ENCODE data around the gene KIR3DL2. TPM values are rescaled to one million over a fixed set of nuclear protein-coding genes. Genes with fewer than 3 reads are reported as not detected.
"Not testable (repeated sequence)": the region's sequence is repeated elsewhere in the genome, so short reads cannot be mapped to it uniquely, and the experiment has no call there.

Gene KIR3DL2
- total and polyA plus RNA-seq, 2 experiments from 2014 or later = not detected

DNA sequence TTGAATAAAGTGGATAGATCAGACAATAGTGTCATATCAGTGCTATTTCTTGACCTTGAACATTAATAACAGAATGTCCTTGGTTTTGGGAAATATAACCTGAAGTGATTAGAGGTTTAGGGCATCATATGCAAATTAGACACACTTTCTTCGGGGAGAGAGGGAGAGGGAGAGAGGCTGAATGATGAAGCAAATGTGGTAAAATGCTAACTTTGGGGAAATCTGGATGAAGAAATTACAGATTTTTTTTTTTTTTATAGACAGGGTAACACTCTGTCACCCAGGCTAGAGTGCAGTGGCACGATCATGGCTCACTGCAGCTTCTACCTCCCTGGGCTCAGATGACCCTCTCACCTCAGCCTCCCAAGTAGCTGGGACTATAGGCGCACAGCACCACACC is 51.8 kb downstream of the KIR3DL2 start:
- peaks cover 33% of the 10 kb centered on the region for H3K9me3 Mint-ChIP-seq
- peaks cover 9% of the 10 kb centered on the region for H3K27me3 Mint-ChIP-seq (ENCODE audit: insufficient read depth, low read depth, poor library complexity)
- Histone ChIP-seq H3K27me3 (ENCODE audit: insufficient read depth) (no peaks in the 10 kb centered on the region), H3K4me3 (no peak overlapping the region), H4K20me1 (replicated peaks; ENCODE audit: insufficient read depth) (no peaks in the 10 kb centered on the region), H2AFZ (no peak overlapping the region), H3K36me3 (ENCODE audit: insufficient read depth) (no peaks in the 10 kb centered on the region), H3F3A (replicated peaks; ENCODE audit: low read depth) (peaks cover 5% of the 10 kb centered on the region; the same call in 1 of the 2 replicates), H3K27ac (ENCODE audit: low read depth) (0 out of 2 replicates have a peak overlapping the region, but pooled peaks have one; percentile 52), H3K4me2 (no peak overlapping the region), H3K79me2 (replicated peaks; ENCODE audit: insufficient read depth) (no peaks in the 10 kb centered on the region), H3K9me2 (ENCODE audit: insufficient read depth) (no peaks in the 10 kb centered on the region), H3K4me1 (ENCODE audit: insufficient read depth) (peaks cover 18% of the 10 kb centered on the region; the same call in 1 of the 2 replicates)
- TF ChIP-seq CTCF (conservative IDR thresholded peaks at IDR 0.05; ENCODE audit: low read depth in 2 of 2) (peak in 1 of 2 experiments; percentile 20; a peak in 2 of 4 replicates), POLR2AphosphoS5 (IDR thresholded peaks at IDR 0.05; ENCODE audit: low read depth) (no peak)
- no peak overlapping the region for H3K27ac Mint-ChIP-seq
- H3K4me3 Mint-ChIP-seq = no peak overlapping the region
- ATAC-seq (peak; percentile 45; the same call in 2 of the 3 replicates), DNase-seq (ENCODE audit: low spot score) (no peak)
- peaks cover 19% of the 10 kb centered on the region; the same call in 2 of the 3 replicates for H3K4me1 Mint-ChIP-seq
- peaks cover 7% of the 10 kb centered on the region; the same call in 2 of the 3 replicates for H3K36me3 Mint-ChIP-seq (ENCODE audit: low read depth)

DNA sequence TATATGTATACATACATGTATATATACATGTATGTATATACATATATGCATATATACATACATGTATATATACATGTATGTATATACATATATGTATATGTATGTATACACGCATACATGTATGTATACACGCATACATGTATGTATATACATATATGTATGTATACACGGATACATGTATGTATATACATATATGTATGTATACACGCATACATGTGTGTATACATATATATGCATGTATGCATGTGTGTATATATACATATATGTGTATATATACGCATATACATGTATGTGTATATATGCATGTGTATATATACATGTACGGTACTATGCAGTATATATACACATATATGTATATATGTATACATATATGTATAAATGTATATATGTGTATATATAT is 53.1 kb downstream of the KIR3DL2 start:
- peaks cover 18% of the 10 kb centered on the region; the same call in 1 of the 2 replicates for H3K4me1 ChIP-seq (ENCODE audit: insufficient read depth)
- ATAC-seq = no peak
- Mint-ChIP-seq H3K9me3 (peaks cover 29% of the 10 kb centered on the region), H3K27ac (no peak overlapping the region), H3K4me1 (peaks cover 19% of the 10 kb centered on the region; the same call in 2 of the 3 replicates), H3K27me3 (ENCODE audit: insufficient read depth, low read depth, poor library complexity) (peaks cover 6% of the 10 kb centered on the region), H3K36me3 (ENCODE audit: low read depth) (peaks cover 7% of the 10 kb centered on the region; the same call in 2 of the 3 replicates), H3K4me3 (no peak overlapping the region)
- no peaks in the 10 kb centered on the region for H3K27me3 ChIP-seq (ENCODE audit: insufficient read depth)
- H3K79me2 ChIP-seq (replicated peaks; ENCODE audit: insufficient read depth) = no peaks in the 10 kb centered on the region
- DNase-seq (ENCODE audit: low spot score) = no peak
- no peak overlapping the region for H3K4me3 ChIP-seq
- H3K27ac ChIP-seq (ENCODE audit: low read depth) = no peak overlapping the region
- no peaks in the 10 kb centered on the region for H3K36me3 ChIP-seq (ENCODE audit: insufficient read depth)
- H3F3A ChIP-seq (replicated peaks; ENCODE audit: low read depth) = peaks cover 5% of the 10 kb centered on the region; the same call in 1 of the 2 replicates
- no peaks in the 10 kb centered on the region for H3K9me2 ChIP-seq (ENCODE audit: insufficient read depth)
- no peak overlapping the region for H2AFZ ChIP-seq
- H3K4me2 ChIP-seq = no peak overlapping the region
- no peak for TF ChIP-seq STAT1 (IDR thresholded peaks at IDR 0.05; ENCODE audit: unreplicated experiment)
- TF ChIP-seq, protein P1, sequence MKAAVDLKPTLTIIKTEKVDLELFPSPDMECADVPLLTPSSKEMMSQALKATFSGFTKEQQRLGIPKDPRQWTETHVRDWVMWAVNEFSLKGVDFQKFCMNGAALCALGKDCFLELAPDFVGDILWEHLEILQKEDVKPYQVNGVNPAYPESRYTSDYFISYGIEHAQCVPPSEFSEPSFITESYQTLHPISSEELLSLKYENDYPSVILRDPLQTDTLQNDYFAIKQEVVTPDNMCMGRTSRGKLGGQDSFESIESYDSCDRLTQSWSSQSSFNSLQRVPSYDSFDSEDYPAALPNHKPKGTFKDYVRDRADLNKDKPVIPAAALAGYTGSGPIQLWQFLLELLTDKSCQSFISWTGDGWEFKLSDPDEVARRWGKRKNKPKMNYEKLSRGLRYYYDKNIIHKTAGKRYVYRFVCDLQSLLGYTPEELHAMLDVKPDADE (IDR thresholded peaks at IDR 0.05) = no peak
- H4K20me1 ChIP-seq (replicated peaks; ENCODE audit: insufficient read depth) = no peaks in the 10 kb centered on the region

GRCh38 chr19:54904261-54904660 is 54.0 kb downstream of the KIR3DL2 start:
- not testable (repeated sequence) for H3K36me3 Mint-ChIP-seq (ENCODE audit: low read depth); ATAC-seq; H3K9me2 ChIP-seq (ENCODE audit: insufficient read depth); H3K27ac ChIP-seq (ENCODE audit: low read depth); DNase-seq (ENCODE audit: low spot score); H2AFZ ChIP-seq; H3K27ac Mint-ChIP-seq; H3K4me3 ChIP-seq; H3K27me3 Mint-ChIP-seq (ENCODE audit: insufficient read depth, low read depth, poor library complexity); H3K79me2 ChIP-seq (replicated peaks; ENCODE audit: insufficient read depth); H3K27me3 ChIP-seq (ENCODE audit: insufficient read depth); H3K4me3 Mint-ChIP-seq; H3K4me2 ChIP-seq; H3F3A ChIP-seq (replicated peaks; ENCODE audit: low read depth); H3K36me3 ChIP-seq (ENCODE audit: insufficient read depth); H4K20me1 ChIP-seq (replicated peaks; ENCODE audit: insufficient read depth)
- peaks cover 22% of the 10 kb centered on the region for H3K9me3 Mint-ChIP-seq
- peaks cover 19% of the 10 kb centered on the region; the same call in 2 of the 3 replicates for H3K4me1 Mint-ChIP-seq
- H3K4me1 ChIP-seq (ENCODE audit: insufficient read depth) = peaks cover 18% of the 10 kb centered on the region; the same call in 1 of the 2 replicates
